Stimulated activated CD8-positive, alpha-beta memory T cell treated with anti-CD3 and anti-CD28 coated beads, Interleukin-2, amount 100 ng/mL, for 48 hours (primary cell): ENCODE data around the gene ISG15.
A peak's percentile ranks its signal among the peaks of the same experiment; 100 is the strongest.

Source experiments
- DNase-seq, 2 donors: peaks; one replicate each; pipeline ENCODE4 v3.0.0-alpha.2; 2020; ENCODE audit warnings: low read depth in 2 of 2

Gene ISG15

DNA sequence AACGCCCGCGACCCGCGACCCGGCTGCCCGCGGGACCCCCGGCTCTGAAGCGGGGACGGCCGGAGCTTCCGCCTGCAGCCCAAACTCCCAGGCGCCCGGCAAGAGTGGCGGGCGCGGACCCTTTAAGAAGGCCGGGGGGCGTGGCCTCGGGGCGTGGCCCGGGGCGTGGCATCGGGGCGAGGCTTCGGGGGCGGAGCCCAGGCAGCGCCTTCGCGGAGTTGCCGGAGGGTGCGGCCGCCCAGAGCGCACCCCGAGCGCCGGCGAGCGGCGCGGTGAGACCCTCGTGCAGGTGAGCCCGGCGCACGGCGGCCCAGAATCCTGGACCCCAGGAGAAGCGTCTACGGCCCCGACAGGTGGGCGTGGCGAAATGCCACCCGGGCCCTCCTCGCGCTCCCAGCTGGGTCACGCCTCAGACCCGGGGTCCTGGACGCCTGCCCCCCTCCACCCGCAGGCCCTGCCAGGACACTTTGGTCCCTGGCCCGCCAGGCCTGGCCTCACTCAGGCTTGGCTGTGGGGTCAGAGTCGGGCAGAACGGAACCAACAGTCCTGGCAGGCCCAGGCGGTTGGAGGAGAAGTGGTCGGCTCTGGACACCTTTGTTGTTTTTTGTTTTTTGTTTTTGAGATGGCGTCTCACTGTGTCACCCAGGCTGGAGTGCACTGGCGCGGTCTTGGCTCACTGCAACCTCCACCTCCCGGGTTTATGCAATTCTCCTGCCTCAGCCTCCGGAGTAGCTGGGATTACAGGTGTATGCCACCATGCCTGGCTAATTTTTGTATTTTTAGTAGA, 46.4 kb downstream of the ISG15 start:
- DNase-seq = peak; percentile 91 to 93

- no peak for DNase-seq
Measured at GRCh38 chr1:1060281-1061000, 47.1 kb downstream of the ISG15 start.

GRCh38 chr1:1061682-1062345, 48.5 kb downstream of the ISG15 start:
- DNase-seq = no peak

DNA sequence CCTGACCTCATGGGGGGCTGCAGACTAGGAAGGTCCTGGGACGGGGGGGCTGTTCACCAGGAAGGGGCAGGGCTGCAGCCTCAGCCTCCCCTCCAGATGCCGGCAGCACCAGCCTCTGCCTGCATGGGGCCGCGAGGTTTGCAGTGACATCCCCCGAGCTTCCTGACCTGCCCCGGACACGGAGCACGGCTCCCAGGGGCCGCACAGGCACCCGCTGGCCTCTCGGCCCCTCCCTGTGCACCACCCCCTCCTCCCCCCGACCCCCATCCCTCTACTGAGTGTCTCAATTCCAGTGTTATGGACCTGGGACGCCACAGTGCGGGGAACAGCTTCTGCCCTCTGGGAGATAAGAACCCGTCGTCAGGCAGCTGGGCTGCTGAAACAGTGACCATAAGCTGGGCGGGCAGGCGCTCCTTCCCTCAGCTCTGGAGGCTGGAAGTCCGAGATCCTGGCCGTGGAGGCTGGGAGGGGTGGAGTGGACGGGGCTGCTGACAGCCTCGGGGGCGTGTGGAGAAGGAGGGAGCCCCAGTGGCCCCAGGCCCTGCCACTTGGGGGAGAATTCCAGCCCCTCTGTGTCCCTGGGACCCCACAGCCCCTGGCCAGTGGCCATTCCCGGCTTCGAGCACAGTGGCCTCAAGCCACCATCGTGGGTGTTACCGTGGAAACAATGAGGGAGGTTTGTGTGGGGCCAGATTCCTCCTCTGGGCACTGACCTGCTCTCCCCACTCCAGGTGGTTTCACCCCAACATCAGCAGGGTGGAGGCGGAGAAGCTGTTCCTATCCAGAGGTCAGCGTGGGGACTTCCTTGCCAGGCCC, 49.3 kb downstream of the ISG15 start:
- DNase-seq = no peak

- no peak for DNase-seq
Measured at GRCh38 chr1:1063261-1063944, 50.1 kb downstream of the ISG15 start.
